ENCODE data around the gene FNDC10.
A peak's percentile ranks its signal among the peaks of the same experiment; 100 is the strongest.

The FNDC10 gene

GRCh38 chr1:1616045-1616790, 16.3 kb upstream of the FNDC10 start:
- peak; percentile 33 for DNase-seq

GRCh38 chr1:1615256-1616044, 15.5 kb upstream of the FNDC10 start, which contains the start of gene MIB2:
Gene MIB2, plus strand, starts transcription at chr1:1615500. Its CDS starts 7,953 bp downstream, at chr1:1623453.
- peak; percentile 89 for DNase-seq

GRCh38 chr1:1614954-1615255, 15.0 kb upstream of the FNDC10 start:
- no peak for DNase-seq

GRCh38 chr1:1614204-1614953, 14.4 kb upstream of the FNDC10 start:
- peak; percentile 26 for DNase-seq

- DNase-seq: no peak
Observed at GRCh38 chr1:1613509-1614082, 13.7 kb upstream of the FNDC10 start.

GRCh38 chr1:1612104-1612400, 12.1 kb upstream of the FNDC10 start:
- no peak for DNase-seq

GRCh38 chr1:1610796-1611195, 10.9 kb upstream of the FNDC10 start:
- no peak for DNase-seq

GRCh38 chr1:1609822-1610485, 10.0 kb upstream of the FNDC10 start:
- no peak for DNase-seq

- DNase-seq: no peak
Observed at GRCh38 chr1:1606232-1606631, 6.3 kb upstream of the FNDC10 start.

GRCh38 chr1:1605724-1606123, 5.8 kb upstream of the FNDC10 start:
- DNase-seq: no peak

- DNase-seq: no peak
Observed at GRCh38 chr1:1605034-1605591, 5.2 kb upstream of the FNDC10 start.

- no peak for DNase-seq
Observed at GRCh38 chr1:1604374-1605033, 4.6 kb upstream of the FNDC10 start.

GRCh38 chr1:1603671-1604373, 3.9 kb upstream of the FNDC10 start:
- no peak for DNase-seq

GRCh38 chr1:1602968-1603506, 3.1 kb upstream of the FNDC10 start:
- no peak for DNase-seq

GRCh38 chr1:1602304-1602967, 2.5 kb upstream of the FNDC10 start:
- no peak for DNase-seq

GRCh38 chr1:1601564-1602303, 1.8 kb upstream of the FNDC10 start:
- DNase-seq: no peak

GRCh38 chr1:1600861-1601563, 1.1 kb upstream of the FNDC10 start:
- DNase-seq: no peak

- DNase-seq: no peak
Observed at GRCh38 chr1:1599030-1599934, 653 bp downstream of the FNDC10 start.
